ENCODE results near the gene EVC2. TPM values are rescaled to one million over a fixed set of nuclear protein-coding genes. Genes with fewer than 3 reads are reported as not detected.

EVC2 gene
- total RNA-seq (2014; rRNA removed) (3.2 and 4.5 TPM in 2 replicates), Bru-seq, nascent RNA (percentile 53 among the genes with signal in this experiment), BruChase-seq, experiment 1, labeled RNA remaining after a 6-hour chase (percentile 49 among the genes with signal in this experiment), BruChase-seq, experiment 2, labeled RNA remaining after a 2-hour chase (percentile 50 among the genes with signal in this experiment)
- long read RNA-seq, full-length matches to known transcripts, result 5 of 12 reads
- long read RNA-seq, partial matches to known transcripts, result 1 of 12 reads
- long read RNA-seq, other reads (novel, unspliced or antisense), result 6 of 12 reads

DNA sequence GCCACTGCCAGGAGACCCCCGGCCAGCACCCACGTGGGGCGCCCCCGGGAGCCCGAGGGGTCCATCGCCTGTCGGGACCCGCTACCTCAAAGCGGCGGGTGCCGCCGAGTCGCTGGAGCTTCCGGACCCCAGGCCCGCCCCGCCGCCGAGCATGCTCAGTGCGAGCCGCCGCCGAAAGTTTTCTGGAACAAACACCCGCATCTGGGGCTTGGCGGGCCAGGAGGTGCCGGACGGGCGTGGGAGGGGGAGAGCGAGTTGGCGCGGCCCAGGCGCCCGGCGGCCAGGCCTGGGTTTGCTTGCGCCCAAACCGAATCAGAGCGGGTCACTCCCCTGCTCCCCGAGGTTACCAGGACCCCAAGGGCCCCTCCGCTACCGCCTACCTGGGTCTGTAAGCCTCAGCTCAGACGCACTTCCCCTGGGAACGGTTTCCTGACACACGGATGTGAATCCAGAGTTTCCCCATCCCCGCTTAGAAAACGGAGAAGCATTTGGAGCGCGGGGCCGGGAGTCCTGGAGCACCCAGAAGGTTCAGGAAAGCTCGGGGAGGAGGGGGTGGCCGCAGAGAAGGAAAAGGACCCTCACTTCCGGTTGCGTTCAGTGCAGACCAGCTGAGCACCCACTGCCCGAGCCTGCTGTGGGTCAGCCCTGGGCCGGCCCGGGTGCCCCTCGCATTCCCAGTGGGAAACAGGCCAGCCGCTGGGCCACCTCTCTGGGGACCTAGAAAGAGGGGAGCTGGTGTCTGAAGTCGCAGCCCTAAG, at the start of gene EVC2:
TSS of gene EVC2 (minus strand) at position 111 of the 758 bp plus-strand sequence. CDS start at position 65, 46 bp downstream.
- no peaks in the 10 kb centered on the region for H3K9me2 ChIP-seq (replicated peaks; ENCODE audit: low read length)
- H3F3A ChIP-seq (ENCODE audit: low read length, unreplicated experiment), result no peaks in the 10 kb centered on the region
- ChIA-PET CTCF (no interaction called here), POLR2A (ENCODE audit: unreplicated experiment) (no interaction called here)
- H3K27ac ChIP-seq (ENCODE audit: low read length), result no peak within 1 kb of the TSS
- DNase-seq (peak; percentile 18), ATAC-seq (peak; percentile 12; the same call in 1 of the 2 replicates)
- H3K4me2 ChIP-seq (ENCODE audit: low read length), result peak within 1 kb of the TSS; percentile 89
- H3K36me3 ChIP-seq (ENCODE audit: low read depth, low read length), result no peaks in the 10 kb centered on the region
- TF ChIP-seq, protein P1, sequence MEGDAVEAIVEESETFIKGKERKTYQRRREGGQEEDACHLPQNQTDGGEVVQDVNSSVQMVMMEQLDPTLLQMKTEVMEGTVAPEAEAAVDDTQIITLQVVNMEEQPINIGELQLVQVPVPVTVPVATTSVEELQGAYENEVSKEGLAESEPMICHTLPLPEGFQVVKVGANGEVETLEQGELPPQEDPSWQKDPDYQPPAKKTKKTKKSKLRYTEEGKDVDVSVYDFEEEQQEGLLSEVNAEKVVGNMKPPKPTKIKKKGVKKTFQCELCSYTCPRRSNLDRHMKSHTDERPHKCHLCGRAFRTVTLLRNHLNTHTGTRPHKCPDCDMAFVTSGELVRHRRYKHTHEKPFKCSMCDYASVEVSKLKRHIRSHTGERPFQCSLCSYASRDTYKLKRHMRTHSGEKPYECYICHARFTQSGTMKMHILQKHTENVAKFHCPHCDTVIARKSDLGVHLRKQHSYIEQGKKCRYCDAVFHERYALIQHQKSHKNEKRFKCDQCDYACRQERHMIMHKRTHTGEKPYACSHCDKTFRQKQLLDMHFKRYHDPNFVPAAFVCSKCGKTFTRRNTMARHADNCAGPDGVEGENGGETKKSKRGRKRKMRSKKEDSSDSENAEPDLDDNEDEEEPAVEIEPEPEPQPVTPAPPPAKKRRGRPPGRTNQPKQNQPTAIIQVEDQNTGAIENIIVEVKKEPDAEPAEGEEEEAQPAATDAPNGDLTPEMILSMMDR (conservative IDR thresholded peaks at IDR 0.05; ENCODE audit: low read depth, low read length), result no peak
- TF ChIP-seq EZH2phosphoT487 (IDR thresholded peaks at IDR 0.05; ENCODE audit: borderline replicate concordance, low read length) (no peak), EZH2 (IDR thresholded peaks at IDR 0.05; ENCODE audit: low read length, unreplicated experiment) (no peak)
- intact Hi-C loops (cut with micrococcal nuclease), result no loop called here
- H4K20me1 ChIP-seq (ENCODE audit: low read length), result no peaks in the 10 kb centered on the region
- H3K4me1 ChIP-seq (ENCODE audit: insufficient read depth, low read length), result peaks cover 34% of the 10 kb centered on the region
- peak within 1 kb of the TSS; percentile 84 for H2AFZ ChIP-seq (ENCODE audit: low read length)
- H3K4me3 ChIP-seq (ENCODE audit: low read length), result peak within 1 kb of the TSS; percentile 69
- H3K9me3 ChIP-seq (ENCODE audit: low read length), result no peaks in the 10 kb centered on the region
- H3K9ac ChIP-seq (ENCODE audit: low read length), result peak within 1 kb of the TSS; percentile 61
- no TSS peak for BruUV-seq (replicated peaks)
- no peaks in the 10 kb centered on the region for H3K27me3 ChIP-seq (ENCODE audit: low read length)
- H3K79me2 ChIP-seq (ENCODE audit: low read length), result peaks cover 19% of the 10 kb centered on the region

- H3K4me1 ChIP-seq (ENCODE audit: insufficient read depth, low read length), result peaks cover 39% of the 10 kb centered on the region
- DNase-seq, result no peak
- BruUV-seq (replicated peaks), result no TSS peak
- no peaks in the 10 kb centered on the region for H3F3A ChIP-seq (ENCODE audit: low read length, unreplicated experiment)
- ChIA-PET POLR2A (ENCODE audit: unreplicated experiment) (no interaction called here), CTCF (no interaction called here)
- no peaks in the 10 kb centered on the region for H4K20me1 ChIP-seq (ENCODE audit: low read length)
- H3K4me3 ChIP-seq (ENCODE audit: low read length), result no peak overlapping the region
- no peaks in the 10 kb centered on the region for H3K27me3 ChIP-seq (ENCODE audit: low read length)
- H3K36me3 ChIP-seq (ENCODE audit: low read depth, low read length), result peaks cover 26% of the 10 kb centered on the region
- no peaks in the 10 kb centered on the region for H3K9me2 ChIP-seq (replicated peaks; ENCODE audit: low read length)
- TF ChIP-seq, protein P1 (conservative IDR thresholded peaks at IDR 0.05; ENCODE audit: low read depth, low read length), result no peak
- no peak for TF ChIP-seq EZH2phosphoT487 (IDR thresholded peaks at IDR 0.05; ENCODE audit: borderline replicate concordance, low read length)
- no peak for TF ChIP-seq EZH2 (IDR thresholded peaks at IDR 0.05; ENCODE audit: low read length, unreplicated experiment)
- H3K4me2 ChIP-seq (ENCODE audit: low read length), result peak overlapping the region; percentile 47
- H3K27ac ChIP-seq (ENCODE audit: low read length), result peak overlapping the region; percentile 96
- no peak overlapping the region for H2AFZ ChIP-seq (ENCODE audit: low read length)
- intact Hi-C loops (cut with micrococcal nuclease), result loop anchor here (2.0 kb wide), 1 partner anchor 29 kb away; no protein-coding TSS in a partner anchor
- H3K9me3 ChIP-seq (ENCODE audit: low read length), result no peaks in the 10 kb centered on the region
- H3K79me2 ChIP-seq (ENCODE audit: low read length), result peaks cover 7% of the 10 kb centered on the region; the same call in 1 of the 2 replicates
- ATAC-seq, result no peak
- peak overlapping the region; percentile 62 for H3K9ac ChIP-seq (ENCODE audit: low read length)
Measured at GRCh38 chr4:5757954-5758353, 49.6 kb upstream of the EVC2 start.

All from PC-3 (cell line).